GOT3 (cell line): ENCODE measurements around the gene MEIG1.
"Not testable (repeated sequence)": the region's sequence is repeated elsewhere in the genome, so short reads cannot be mapped to it uniquely, and the experiment has no call there.

ENCODE experiments used
- DNase-seq: peaks from one replicate; lab custom pipeline; 2025; ENCODE audit warnings: mixed read lengths; lab: John Stamatoyannopoulos, UW

MEIG1 gene, protein sequence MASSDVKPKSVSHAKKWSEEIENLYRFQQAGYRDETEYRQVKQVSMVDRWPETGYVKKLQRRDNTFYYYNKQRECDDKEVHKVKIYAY

DNA sequence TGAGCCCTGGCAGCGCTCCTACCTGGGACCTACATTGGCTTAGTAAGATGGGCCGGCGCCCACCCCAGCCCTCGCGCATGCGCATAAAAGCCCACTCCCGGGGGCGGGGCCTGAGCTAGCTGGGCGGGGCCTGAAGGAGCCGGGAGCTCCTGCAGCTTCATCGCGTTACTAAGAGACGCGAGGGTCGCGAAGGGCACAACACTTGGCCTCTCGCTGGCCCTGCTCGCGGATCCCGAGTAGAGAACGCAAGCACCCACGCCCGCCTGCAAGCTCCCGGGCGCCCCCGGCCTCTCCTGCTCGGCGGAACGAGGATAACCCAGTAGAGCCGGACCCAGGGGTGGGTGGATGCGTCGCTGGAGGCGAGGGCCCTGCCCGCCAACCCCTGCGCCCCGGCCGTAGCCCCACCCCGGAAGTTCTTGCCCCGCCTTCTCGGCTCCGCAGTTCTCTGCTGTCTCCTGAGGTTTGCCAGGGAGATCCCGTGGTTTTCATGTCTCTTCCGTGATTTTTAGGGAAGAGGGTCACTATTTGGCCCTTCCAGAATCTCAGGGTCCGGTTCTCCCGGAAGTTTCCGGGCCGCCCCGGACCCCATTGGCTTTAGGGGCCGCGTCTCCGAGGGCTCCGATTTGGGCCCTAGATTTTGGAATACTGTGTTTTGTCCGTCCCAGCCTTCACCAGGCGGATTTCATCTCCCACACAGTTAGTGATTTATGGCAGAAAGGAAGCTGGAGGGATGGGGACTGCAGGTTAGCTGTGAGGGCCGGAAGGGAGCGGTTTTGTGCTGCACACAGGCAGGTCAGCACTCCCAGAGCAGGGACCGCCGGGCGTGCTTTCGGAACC lies at the start of gene MEIG1:
MEIG1 (plus strand) TSS at position 168 of the 837 bp plus-strand sequence. CDS start 7,081 bp downstream, outside the sequence.
- DNase-seq = peak; percentile 91

DNA sequence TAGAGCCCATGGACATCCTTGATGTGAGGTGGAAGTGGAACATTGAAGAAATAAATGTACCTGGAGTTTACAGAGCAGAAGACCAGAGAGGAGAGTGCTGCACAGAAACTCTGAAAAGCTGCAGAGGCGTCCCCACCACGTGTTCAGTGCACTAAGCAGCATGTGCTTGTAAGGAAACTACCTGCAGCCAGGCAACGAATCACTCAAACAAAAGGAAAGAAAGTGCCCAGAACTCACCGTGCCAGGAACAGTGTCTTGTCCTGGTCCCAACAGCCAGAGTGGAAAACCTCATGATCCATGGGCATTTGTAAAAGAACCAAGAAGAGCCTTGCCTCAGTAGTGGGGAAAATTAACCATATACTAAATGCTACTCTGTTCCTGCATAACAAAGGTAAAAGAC lies 48.2 kb upstream of the MEIG1 start:
- no peak for DNase-seq

- DNase-seq = no peak
Measured at GRCh38 chr10:14911801-14912200, 47.4 kb upstream of the MEIG1 start.

DNA sequence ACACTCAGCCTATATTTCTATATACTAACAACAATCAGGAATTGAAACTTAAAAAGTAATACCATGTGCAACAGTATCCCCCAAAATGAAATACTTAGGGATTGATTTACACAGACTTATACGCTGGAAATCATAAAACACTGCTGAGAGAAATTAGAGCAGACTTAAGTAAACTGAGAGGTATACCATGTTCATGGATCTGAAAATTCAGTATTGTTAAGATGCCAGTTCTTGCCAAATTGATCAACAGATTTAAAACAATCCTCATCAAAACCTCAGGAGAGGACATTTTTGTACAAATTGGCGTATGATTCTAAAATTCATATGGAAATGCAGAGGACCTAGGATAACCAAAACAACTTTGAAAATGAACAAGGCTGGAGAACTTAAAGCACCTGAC lies 42.6 kb upstream of the MEIG1 start:
- no peak for DNase-seq

GRCh38 chr10:14917827-14918226 lies 41.4 kb upstream of the MEIG1 start:
- no peak for DNase-seq

GRCh38 chr10:14918964-14919363 lies 40.2 kb upstream of the MEIG1 start:
- no peak for DNase-seq

DNA sequence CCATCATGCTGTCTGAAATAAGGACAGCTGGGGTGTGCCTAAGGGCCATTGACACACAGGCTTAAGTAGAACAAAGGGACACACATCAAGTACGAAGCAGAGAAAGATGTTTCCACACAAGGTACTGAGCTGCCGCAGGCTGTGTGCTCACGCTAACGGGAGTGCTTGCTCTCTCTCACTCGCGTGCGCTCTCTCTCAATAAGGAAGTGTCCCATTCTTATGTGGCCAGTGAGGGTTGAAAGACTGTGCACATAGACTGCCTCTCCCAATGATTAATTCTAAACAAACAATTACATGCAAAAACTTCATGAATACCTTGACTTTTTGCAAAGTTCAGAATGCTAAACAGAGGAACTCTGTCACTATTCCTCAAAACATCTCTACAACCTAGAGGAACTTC lies 35.2 kb upstream of the MEIG1 start:
- no peak for DNase-seq

GRCh38 chr10:14925268-14925667 lies 33.9 kb upstream of the MEIG1 start:
- DNase-seq = no peak

GRCh38 chr10:14926061-14926470 lies 33.1 kb upstream of the MEIG1 start:
- DNase-seq = no peak

DNA sequence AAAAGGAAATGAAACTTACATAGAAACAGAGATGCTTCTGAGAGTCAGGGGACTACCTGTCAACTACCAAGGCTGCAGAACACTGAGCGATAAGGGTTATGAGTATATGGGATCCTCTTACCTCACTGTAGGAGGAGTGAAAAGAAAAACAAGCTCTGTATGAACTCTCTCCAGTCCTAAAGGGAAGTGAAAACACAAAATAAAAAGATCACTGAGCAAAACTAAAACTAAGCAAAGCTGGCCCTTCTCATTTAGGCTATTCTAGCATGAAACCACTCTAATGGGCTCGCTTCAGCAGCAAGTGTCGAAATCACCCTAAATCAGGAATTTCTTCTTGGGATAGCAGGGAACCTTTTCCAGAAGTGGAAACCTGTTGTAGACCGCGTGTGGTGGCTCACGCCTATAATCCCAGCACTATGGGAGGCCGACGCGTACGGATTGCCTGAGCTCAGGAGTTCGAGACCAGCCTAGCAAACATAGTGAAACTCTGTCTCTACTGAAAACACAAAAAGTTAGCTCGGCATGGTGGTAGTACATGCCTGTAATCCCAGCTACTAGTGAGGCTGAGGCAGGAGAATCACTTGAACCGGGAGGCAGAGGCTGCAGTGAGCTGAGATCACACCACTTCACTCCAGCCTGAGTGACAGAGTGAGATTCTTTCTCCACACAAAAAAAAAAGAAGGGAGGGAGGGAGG lies 32.3 kb upstream of the MEIG1 start:
- DNase-seq = no peak

GRCh38 chr10:14930610-14931009 lies 28.6 kb upstream of the MEIG1 start:
- no peak for DNase-seq

DNA sequence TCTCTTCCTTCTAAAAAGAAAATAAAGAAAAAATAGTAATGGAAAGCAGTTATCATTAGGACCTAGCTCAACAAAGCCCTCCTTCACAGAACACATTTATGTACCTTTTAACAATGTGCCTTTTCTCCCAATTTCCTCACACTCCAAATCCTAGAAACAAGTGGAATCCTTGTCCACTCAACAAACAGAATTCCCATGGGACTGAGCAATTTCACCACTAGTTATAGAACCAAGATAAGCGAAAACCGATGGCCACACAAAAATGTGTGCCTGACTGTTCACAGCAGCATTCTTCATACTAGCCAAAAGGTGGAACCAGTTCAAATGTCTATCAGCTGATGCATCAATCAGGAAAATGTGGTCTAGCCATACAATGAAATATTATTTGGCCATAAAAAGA lies 22.6 kb upstream of the MEIG1 start:
- no peak for DNase-seq

GRCh38 chr10:14938971-14939370 lies 20.2 kb upstream of the MEIG1 start:
- not testable (repeated sequence) for DNase-seq

- DNase-seq = not testable (repeated sequence)
Measured at GRCh38 chr10:14942147-14942949, 16.8 kb upstream of the MEIG1 start.

DNA sequence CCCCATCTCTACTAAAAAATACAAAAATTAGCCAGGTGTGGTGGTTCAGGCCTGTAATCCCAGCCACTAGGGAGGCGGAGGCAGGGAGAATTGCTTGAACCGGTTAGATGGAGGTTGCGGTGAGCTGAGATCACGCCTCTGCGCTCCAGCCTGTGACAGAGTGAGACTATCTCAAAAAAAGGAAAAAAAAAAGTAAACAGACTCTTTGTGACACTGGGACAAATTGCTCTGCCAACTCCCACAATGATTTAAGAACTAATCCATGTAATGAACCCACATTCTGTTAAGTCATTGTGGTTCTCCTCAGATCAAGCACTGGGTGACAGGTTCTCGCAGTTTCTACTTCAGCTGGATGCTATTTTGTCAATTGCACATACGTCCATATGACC lies 16.2 kb upstream of the MEIG1 start:
- DNase-seq = not testable (repeated sequence)

GRCh38 chr10:14945108-14945507 lies 14.1 kb upstream of the MEIG1 start:
- DNase-seq = no peak

GRCh38 chr10:14947268-14947667 lies 11.9 kb upstream of the MEIG1 start:
- no peak for DNase-seq

- no peak for DNase-seq
Measured at GRCh38 chr10:14949291-14949690, 9.9 kb upstream of the MEIG1 start.

DNA sequence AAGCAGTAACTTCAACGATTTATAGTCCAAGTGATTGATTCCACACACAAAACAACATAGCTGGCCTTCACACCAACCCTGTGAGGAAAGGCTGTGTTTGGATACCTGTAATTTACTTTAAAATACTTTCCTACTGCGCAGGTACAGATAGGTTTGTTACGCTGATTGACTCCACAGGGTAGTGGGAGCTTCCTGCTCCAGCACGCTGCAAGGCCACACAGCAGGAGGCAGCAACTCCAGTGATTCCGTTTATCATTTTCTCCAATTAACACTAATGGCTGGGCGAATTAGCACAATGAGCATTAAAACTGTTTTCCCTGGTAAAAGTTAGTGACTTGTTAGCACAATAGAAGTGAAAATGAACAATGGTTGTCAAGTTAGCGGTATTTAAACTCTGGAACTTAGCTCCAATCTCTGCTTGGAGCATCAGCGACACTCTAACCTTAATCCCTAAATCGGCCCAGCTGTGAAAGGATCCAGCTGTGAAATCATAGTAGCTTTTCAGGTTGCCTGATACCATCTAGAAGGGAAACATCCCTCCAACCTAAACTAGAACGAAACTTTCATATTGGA lies 6.3 kb upstream of the MEIG1 start:
- no peak for DNase-seq

GRCh38 chr10:14953424-14954000 lies 5.7 kb upstream of the MEIG1 start:
- no peak for DNase-seq

DNA sequence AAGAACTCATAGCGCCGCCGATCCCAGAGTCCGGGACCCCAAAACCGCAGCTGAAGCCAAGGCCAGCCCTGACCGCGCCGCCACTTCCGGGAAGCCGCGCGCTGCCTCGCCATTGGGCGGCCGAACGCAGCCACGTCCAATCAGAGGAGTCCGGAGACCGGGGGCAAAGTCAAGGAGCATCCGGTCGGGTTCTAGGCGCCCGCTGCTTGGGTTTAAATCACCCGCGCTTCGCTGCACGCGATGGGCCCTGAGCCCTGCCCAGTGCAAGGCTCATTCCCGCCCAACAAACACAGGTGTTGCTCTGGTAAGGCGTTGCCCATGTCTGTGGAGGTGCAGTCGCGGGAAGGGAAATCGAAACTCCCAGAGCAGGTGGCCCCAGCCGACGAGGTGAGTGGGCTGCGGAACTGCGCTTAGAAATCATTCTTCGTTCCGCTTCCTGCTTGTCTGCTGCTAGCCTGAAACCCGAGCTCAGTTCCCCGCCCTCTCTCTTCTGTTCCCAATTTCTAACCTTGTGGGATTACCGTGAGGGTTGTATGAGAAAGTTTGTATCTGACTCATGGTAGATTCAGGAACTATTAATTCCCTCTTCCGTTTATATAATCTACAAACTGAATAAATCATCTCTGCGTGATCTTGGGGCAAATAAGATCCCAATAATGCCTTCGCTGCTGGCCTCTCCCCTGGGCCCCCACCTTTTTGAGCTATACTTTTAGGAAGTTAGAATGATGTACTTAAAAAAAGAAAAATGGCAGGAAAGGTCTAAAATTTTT lies 5.0 kb upstream of the MEIG1 start, which contains the start of gene DCLRE1C:
DCLRE1C (minus strand) TSS at position 96 of the 770 bp plus-strand sequence; CDS start at position 10, 86 bp downstream.
- peak; percentile 50 for DNase-seq
